Loucy (cell line): ENCODE data around the gene PPM1L.

Experiments used
- H2AFZ ChIP-seq: fragments of 200-600 bp; sonication (generic); 2 replicates; pipeline ENCODE4 v1.6.0; 2016; ENCODE audit warnings: antibody characterized with exemption, mild to moderate bottlenecking, low read length, moderate library complexity
- H3F3A ChIP-seq: fragments of 200-600 bp; 2 replicates; pipeline ENCODE4 v1.6.0; 2016; ENCODE audit warnings: antibody characterized with exemption, low read depth, mild to moderate bottlenecking
- H3K27me3 ChIP-seq: fragments of 200-600 bp; sonication (generic); 2 replicates; pipeline ENCODE4 v1.6.1; 2014; ENCODE audit warnings: low read length, mild to moderate bottlenecking; ENCODE audit not compliant: insufficient read depth, poor library complexity, severe bottlenecking
- H3K36me3 ChIP-seq: fragments of 200-600 bp; sonication (generic); 2 replicates; pipeline ENCODE4 v1.6.1; 2016; ENCODE audit warnings: low read length; ENCODE audit not compliant: insufficient read depth
- H3K4me1 ChIP-seq: fragments of 200-600 bp; sonication (generic); 2 replicates; pipeline ENCODE4 v1.5.1; 2014; ENCODE audit warnings: low read length, mild to moderate bottlenecking; ENCODE audit not compliant: insufficient read depth, poor library complexity, severe bottlenecking
- H3K4me2 ChIP-seq: fragments of 200-600 bp; sonication (generic); 2 replicates; pipeline ENCODE4 v1.6.0; 2014; ENCODE audit warnings: antibody characterized with exemption, low read length, low read depth, mild to moderate bottlenecking; ENCODE audit not compliant: poor library complexity, severe bottlenecking
- H3K4me3 ChIP-seq: fragments of 200-600 bp; sonication (generic); 2 replicates; pipeline ENCODE4 v1.5.1; 2014; ENCODE audit warnings: low read length, mild to moderate bottlenecking, mixed read lengths; ENCODE audit not compliant: poor library complexity, severe bottlenecking
- H3K79me2 ChIP-seq: fragments of 200-600 bp; sonication (generic); 2 replicates; pipeline ENCODE4 v1.6.1; 2014; ENCODE audit warnings: low read length; ENCODE audit not compliant: insufficient read depth
- H3K9ac ChIP-seq: fragments of 200-600 bp; sonication (generic); 2 replicates; pipeline ENCODE4 v1.6.0; 2014; ENCODE audit warnings: mild to moderate bottlenecking, low read depth, low read length, moderate library complexity; ENCODE audit not compliant: poor library complexity, severe bottlenecking
- H3K9me2 ChIP-seq: fragments of 200-600 bp; sonication (generic); replicated peaks from 2 replicates; pipeline ENCODE4 v1.6.1; 2016; ENCODE audit warnings: low read depth, low read length, mixed read lengths
- H3K9me3 ChIP-seq: fragments of 200-600 bp; sonication (generic); 2 replicates; pipeline ENCODE4 v1.6.1; 2014; ENCODE audit warnings: mild to moderate bottlenecking, antibody characterized with exemption, low read length, low read depth; ENCODE audit not compliant: insufficient read depth
- H4K20me1 ChIP-seq: fragments of 200-600 bp; sonication (generic); 2 replicates; pipeline ENCODE4 v1.6.0; 2014; ENCODE audit warnings: antibody characterized with exemption, low read length, mild to moderate bottlenecking; ENCODE audit not compliant: insufficient read depth, poor library complexity, severe bottlenecking
- CTCF ChIP-seq: fragments of 200-600 bp; sonication (generic); conservative IDR thresholded peaks from 2 replicates; pipeline ENCODE4 v1.5.1; 2014; ENCODE audit warnings: mild to moderate bottlenecking, antibody characterized with exemption, low read length
- EZH2phosphoT487 ChIP-seq: fragments of 200-600 bp; IDR thresholded peaks from 2 replicates; pipeline ENCODE4 v1.6.1; 2018; ENCODE audit warnings: antibody characterized with exemption, mild to moderate bottlenecking, moderate library complexity, borderline replicate concordance

Gene PPM1L

GRCh38 chr3:160886421-160886820, 130.4 kb downstream of the PPM1L start:
- Histone ChIP-seq H4K20me1 (no peaks in the 10 kb centered on the region), H3K4me1 (peaks cover 18% of the 10 kb centered on the region), H3K27me3 (no peaks in the 10 kb centered on the region), H3K4me2 (no peak overlapping the region), H3K79me2 (no peaks in the 10 kb centered on the region), H3K36me3 (no peaks in the 10 kb centered on the region), H3F3A (no peaks in the 10 kb centered on the region), H3K9me2 (no peaks in the 10 kb centered on the region), H3K9me3 (no peaks in the 10 kb centered on the region), H3K9ac (no peak overlapping the region), H3K4me3 (no peak overlapping the region), H2AFZ (no peak overlapping the region)
- TF ChIP-seq CTCF, result no peak
- no peak for TF ChIP-seq EZH2phosphoT487

- no peaks in the 10 kb centered on the region for H3K79me2 ChIP-seq
- H3K9me2 ChIP-seq, result no peaks in the 10 kb centered on the region
- H3K4me2 ChIP-seq, result no peak overlapping the region
- no peak overlapping the region for H3K4me3 ChIP-seq
- TF ChIP-seq CTCF (no peak), EZH2phosphoT487 (no peak)
- H2AFZ ChIP-seq, result no peak overlapping the region
- no peaks in the 10 kb centered on the region for H4K20me1 ChIP-seq
- no peak overlapping the region for H3K9ac ChIP-seq
- H3K36me3 ChIP-seq, result no peaks in the 10 kb centered on the region
- H3F3A ChIP-seq, result no peaks in the 10 kb centered on the region
- no peaks in the 10 kb centered on the region for H3K27me3 ChIP-seq
- no peaks in the 10 kb centered on the region for H3K4me1 ChIP-seq
- H3K9me3 ChIP-seq, result no peaks in the 10 kb centered on the region
Measured at GRCh38 chr3:160893207-160893606, 137.2 kb downstream of the PPM1L start.

- H3K79me2 ChIP-seq, result no peaks in the 10 kb centered on the region
- H3K9me2 ChIP-seq, result no peaks in the 10 kb centered on the region
- H4K20me1 ChIP-seq, result no peaks in the 10 kb centered on the region
- H3K4me1 ChIP-seq, result peaks cover under 1% of the 10 kb centered on the region
- no peak overlapping the region for H2AFZ ChIP-seq
- H3K27me3 ChIP-seq, result no peaks in the 10 kb centered on the region
- H3K9me3 ChIP-seq, result peaks cover 3% of the 10 kb centered on the region; the same call in 1 of the 2 replicates
- H3K4me3 ChIP-seq, result no peak overlapping the region
- TF ChIP-seq CTCF (no peak), EZH2phosphoT487 (no peak)
- no peaks in the 10 kb centered on the region; the same call in 1 of the 2 replicates for H3K36me3 ChIP-seq
- no peaks in the 10 kb centered on the region for H3F3A ChIP-seq
- H3K4me2 ChIP-seq, result no peak overlapping the region
- no peak overlapping the region for H3K9ac ChIP-seq
Measured at GRCh38 chr3:160904691-160905090, 148.7 kb downstream of the PPM1L start.
